Mesenchymal stem cell (in vitro differentiated cells and primary cell): Measurements from ENCODE around the gene ZNF804B.
A peak's percentile ranks its signal among the peaks of the same experiment; 100 is the strongest.

ENCODE experiments used
- DNase-seq: peaks from one replicate; pipeline ENCODE4 v3.0.0-alpha.2; 2013
- H2AFZ ChIP-seq: one replicate; pipeline ENCODE4 v1.6.1; 2013; ENCODE audit warnings: low read depth, mild to moderate bottlenecking, control low read depth, inconsistent platforms, low read length, moderate library complexity
- H2AK5ac ChIP-seq: 2 replicates; pipeline ENCODE4 v1.6.1; 2013; ENCODE audit warnings: low read length, moderate library complexity, mild to moderate bottlenecking, inconsistent platforms; ENCODE audit not compliant: severe bottlenecking
- H2BK120ac ChIP-seq: one replicate; pipeline ENCODE4 v1.6.1; 2013; ENCODE audit warnings: low read depth, mild to moderate bottlenecking, inconsistent platforms, low read length, moderate library complexity
- H2BK12ac ChIP-seq, 2 experiments: one replicate each; pipeline ENCODE4 v1.6.1; 2013; ENCODE audit warnings: inconsistent platforms in 2 of 2, low read length in 2 of 2, mild to moderate bottlenecking in 2 of 2, moderate library complexity in 2 of 2, control low read depth in 1 of 2
- H2BK15ac ChIP-seq: one replicate; pipeline ENCODE4 v1.6.1; 2013; ENCODE audit warnings: mild to moderate bottlenecking, low read depth, inconsistent platforms; ENCODE audit not compliant: poor library complexity, severe bottlenecking
- H2BK5ac ChIP-seq: 2 replicates; pipeline ENCODE4 v1.6.1; 2013; ENCODE audit warnings: low read depth, mild to moderate bottlenecking, low read length, control low read depth, inconsistent platforms; ENCODE audit not compliant: poor library complexity, severe bottlenecking
- H3K14ac ChIP-seq, 2 experiments: one replicate each; pipeline ENCODE4 v1.6.1; 2013; ENCODE audit warnings: inconsistent platforms in 2 of 2, low read length in 2 of 2, control low read depth in 1 of 2, mild to moderate bottlenecking in 1 of 2, moderate library complexity in 1 of 2
- H3K18ac ChIP-seq, 2 experiments: one replicate each; pipeline ENCODE4 v1.6.1; 2013; ENCODE audit warnings: inconsistent platforms in 2 of 2, low read length in 2 of 2, control low read depth in 1 of 2, low read depth in 1 of 2, mild to moderate bottlenecking in 1 of 2
- H3K23ac ChIP-seq, 2 experiments: one replicate each; pipeline ENCODE4 v1.6.1; 2013; ENCODE audit warnings: inconsistent platforms in 2 of 2, low read length in 2 of 2, mild to moderate bottlenecking in 2 of 2, moderate library complexity in 2 of 2, control low read depth in 1 of 2
- H3K27ac ChIP-seq: 2 replicates; pipeline ENCODE4 v1.5.1; 2013; ENCODE audit warnings: mild to moderate bottlenecking, moderate library complexity, low read length, control low read depth, inconsistent platforms; ENCODE audit not compliant: poor library complexity, severe bottlenecking
- H3K27me3 ChIP-seq, 2 experiments: 2 replicates each; pipeline versions ENCODE4 v1.6.1 to v1.7.0; 2013; ENCODE audit warnings: low read length in 2 of 2, mild to moderate bottlenecking in 2 of 2, moderate library complexity in 2 of 2, control low read depth in 1 of 2, inconsistent platforms in 1 of 2; ENCODE audit not compliant: control insufficient read depth in 1 of 2, insufficient read depth in 1 of 2
- H3K36me3 ChIP-seq, 2 experiments: 2 replicates each; pipeline versions ENCODE4 v1.6.1 to v1.7.0; 2013; ENCODE audit warnings: low read length in 2 of 2, control low read depth in 1 of 2, inconsistent platforms in 1 of 2, low read depth in 1 of 2, mild to moderate bottlenecking in 1 of 2; ENCODE audit not compliant: insufficient read depth in 2 of 2, control insufficient read depth in 1 of 2
- H3K4ac ChIP-seq, 2 experiments: one replicate each; pipeline ENCODE4 v1.6.1; 2013; ENCODE audit warnings: inconsistent platforms in 2 of 2, low read length in 2 of 2, mild to moderate bottlenecking in 2 of 2, moderate library complexity in 2 of 2, control low read depth in 1 of 2, low read depth in 1 of 2
- H3K4me1 ChIP-seq: 2 replicates; pipeline ENCODE4 v1.6.1; 2013; ENCODE audit warnings: low read depth, low read length, control low read depth; ENCODE audit not compliant: control insufficient read depth, insufficient read depth
- H3K4me2 ChIP-seq: 2 replicates; pipeline ENCODE4 v1.6.1; 2013; ENCODE audit warnings: low read length, mild to moderate bottlenecking, inconsistent platforms; ENCODE audit not compliant: poor library complexity, severe bottlenecking
- H3K4me3 ChIP-seq, 2 experiments: 2 replicates each; pipeline versions ENCODE4 v1.5.1 to v1.7.0; 2013; ENCODE audit warnings: low read length in 2 of 2, mild to moderate bottlenecking in 2 of 2, control low read depth in 1 of 2, low read depth in 1 of 2; ENCODE audit not compliant: insufficient read depth in 1 of 2
- H3K79me1 ChIP-seq: replicated peaks from 2 replicates; pipeline ENCODE4 v1.6.1; 2013; ENCODE audit warnings: mild to moderate bottlenecking, control low read depth, low read length, inconsistent platforms; ENCODE audit not compliant: poor library complexity, severe bottlenecking
- H3K9ac ChIP-seq: 2 replicates; pipeline ENCODE4 v1.7.0; 2013; ENCODE audit warnings: mild to moderate bottlenecking, low read length, moderate library complexity
- H3K9me3 ChIP-seq: 2 replicates; pipeline ENCODE4 v1.7.0; 2013; ENCODE audit warnings: mild to moderate bottlenecking, low read length; ENCODE audit not compliant: control insufficient read depth
- H4K8ac ChIP-seq: one replicate; pipeline ENCODE4 v1.6.1; 2013; ENCODE audit warnings: inconsistent platforms, mild to moderate bottlenecking, low read length, moderate library complexity
- H4K91ac ChIP-seq: one replicate; pipeline ENCODE4 v1.6.1; 2013; ENCODE audit warnings: mild to moderate bottlenecking, low read length, inconsistent platforms
- WGBS: methylation state at CpG from one replicate; pipeline ENCODE4 v1.1.7; 2013; ENCODE audit warnings: mixed read lengths; 5-methylcytosine and 5-hydroxymethylcytosine counted together

Gene ZNF804B

GRCh38 chr7:88787777-88788176 is 28.3 kb downstream of the ZNF804B start:
- 54% methylated on average over 2 of the region's 2 CpGs for WGBS

GRCh38 chr7:88789480-88790064 is 30.1 kb downstream of the ZNF804B start:
- Histone ChIP-seq H2AK5ac (no peak overlapping the region), H3K14ac (no peak overlapping the region), H4K8ac (no peak overlapping the region), H2BK120ac (no peak overlapping the region), H3K9ac (no peak overlapping the region), H4K91ac (no peak overlapping the region), H3K4me2 (no peak overlapping the region), H2BK15ac (no peak overlapping the region), H3K9me3 (no peaks in the 10 kb centered on the region), H3K23ac (no peak overlapping the region), H2BK12ac (no peak overlapping the region), H3K4me3 (no peak overlapping the region), H2BK5ac (no peak overlapping the region), H3K27me3 (no peaks in the 10 kb centered on the region), H2AFZ (no peak overlapping the region), H3K36me3 (no peaks in the 10 kb centered on the region), H3K4ac (no peak overlapping the region), H3K27ac (no peak overlapping the region), H3K4me1 (no peaks in the 10 kb centered on the region), H3K79me1 (no peaks in the 10 kb centered on the region), H3K18ac (no peak overlapping the region)
- peak; percentile 1 for DNase-seq
- WGBS: 94% methylated on average over 1 of the region's 2 CpGs

More at GRCh38 chr7:88787777-88788176, 28.3 kb downstream of the ZNF804B start:
- H3K79me1 ChIP-seq: no peaks in the 10 kb centered on the region
- no peak overlapping the region for H3K27ac ChIP-seq
- no peak overlapping the region for H3K4me3 ChIP-seq
- H3K4me2 ChIP-seq: no peak overlapping the region
- no peak overlapping the region for H2BK12ac ChIP-seq
- H3K9ac ChIP-seq: no peak overlapping the region
- H3K9me3 ChIP-seq: no peaks in the 10 kb centered on the region
- no peak overlapping the region for H2BK5ac ChIP-seq
- no peak overlapping the region for H3K18ac ChIP-seq
- H3K27me3 ChIP-seq: no peaks in the 10 kb centered on the region
- no peaks in the 10 kb centered on the region for H3K4me1 ChIP-seq
- no peak overlapping the region for H2BK15ac ChIP-seq
- no peak overlapping the region for H4K91ac ChIP-seq
- no peak overlapping the region for H4K8ac ChIP-seq
- no peaks in the 10 kb centered on the region for H3K36me3 ChIP-seq
- no peak for DNase-seq
- no peak overlapping the region for H2AFZ ChIP-seq
- H3K23ac ChIP-seq: no peak overlapping the region
- H2AK5ac ChIP-seq: no peak overlapping the region
- H2BK120ac ChIP-seq: no peak overlapping the region
- H3K4ac ChIP-seq: no peak overlapping the region
- no peak overlapping the region for H3K14ac ChIP-seq

GRCh38 chr7:88791891-88792290 is 32.4 kb downstream of the ZNF804B start:
- H3K4ac ChIP-seq: no peak overlapping the region
- no peaks in the 10 kb centered on the region for H3K4me1 ChIP-seq
- H3K27ac ChIP-seq: no peak overlapping the region
- H3K4me3 ChIP-seq: no peak overlapping the region
- no peak overlapping the region for H3K9ac ChIP-seq
- no peak overlapping the region for H2BK12ac ChIP-seq
- no peak overlapping the region for H2BK5ac ChIP-seq
- no peaks in the 10 kb centered on the region for H3K79me1 ChIP-seq
- H2AFZ ChIP-seq: no peak overlapping the region
- no peak overlapping the region for H4K8ac ChIP-seq
- no peak overlapping the region for H3K18ac ChIP-seq
- H2BK15ac ChIP-seq: no peak overlapping the region
- no peaks in the 10 kb centered on the region for H3K9me3 ChIP-seq
- no peaks in the 10 kb centered on the region for H3K27me3 ChIP-seq
- H3K14ac ChIP-seq: no peak overlapping the region
- H3K23ac ChIP-seq: no peak overlapping the region
- H2AK5ac ChIP-seq: no peak overlapping the region
- no peak for DNase-seq
- WGBS: 70% methylated on average over 4 of the region's 4 CpGs
- no peaks in the 10 kb centered on the region for H3K36me3 ChIP-seq
- no peak overlapping the region for H2BK120ac ChIP-seq
- H4K91ac ChIP-seq: no peak overlapping the region
- no peak overlapping the region for H3K4me2 ChIP-seq

- Histone ChIP-seq H3K27ac (no peak overlapping the region), H3K4ac (no peak overlapping the region), H3K36me3 (no peaks in the 10 kb centered on the region), H2BK15ac (no peak overlapping the region), H3K14ac (no peak overlapping the region), H2BK5ac (no peak overlapping the region), H3K4me3 (no peak overlapping the region), H4K91ac (no peak overlapping the region), H2BK120ac (no peak overlapping the region), H3K4me2 (no peak overlapping the region), H2AK5ac (no peak overlapping the region), H4K8ac (no peak overlapping the region), H3K27me3 (no peaks in the 10 kb centered on the region), H3K18ac (no peak overlapping the region), H2BK12ac (no peak overlapping the region), H3K9me3 (no peaks in the 10 kb centered on the region), H2AFZ (no peak overlapping the region), H3K23ac (no peak overlapping the region), H3K4me1 (no peaks in the 10 kb centered on the region), H3K79me1 (no peaks in the 10 kb centered on the region), H3K9ac (no peak overlapping the region)
- no peak for DNase-seq
- WGBS: 67% methylated on average over 2 of the region's 3 CpGs
Observed at GRCh38 chr7:88792361-88792760, 32.9 kb downstream of the ZNF804B start.
